HepG2 (cell line): ENCODE results near the gene GSG1. TPM values are rescaled to one million over a fixed set of nuclear protein-coding genes. Genes with fewer than 3 reads are reported as not detected.

Source experiments
- ARHGAP35 ChIP-seq: sonication (generic); formaldehyde crosslinking; IDR thresholded peaks from 2 replicates; pipeline ENCODE4 v1.9.0; 2022; ENCODE audit warnings: mild to moderate bottlenecking, inconsistent platforms, moderate library complexity, missing genetic modification reagents, borderline replicate concordance
- BHLHE40 ChIP-seq: IDR thresholded peaks from 2 replicates; pipeline ENCODE4 v1.6.1; 2011; ENCODE audit warnings: low read length, improper control_type of control experiment
- BRD4 ChIP-seq: sonication (generic); formaldehyde crosslinking; IDR thresholded peaks from 2 replicates; pipeline ENCODE4 v1.4.0; 2020; ENCODE audit warnings: missing genetic modification reagents
- CBFB ChIP-seq: sonication (generic); formaldehyde crosslinking; IDR thresholded peaks from 2 replicates; pipeline ENCODE4 v1.4.0; 2020; ENCODE audit warnings: missing genetic modification reagents
- FOSL1 ChIP-seq: sonication (generic); formaldehyde crosslinking; IDR thresholded peaks from 2 replicates; pipeline ENCODE4 v1.9.0; 2021; ENCODE audit warnings: missing genetic modification reagents, borderline replicate concordance
- GABPB1 ChIP-seq: IDR thresholded peaks from 2 replicates; pipeline ENCODE4 v1.6.1; 2016; ENCODE audit warnings: mild to moderate bottlenecking, missing genetic modification reagents, moderate library complexity, missing compliant biosample characterization
- HHEX ChIP-seq: IDR thresholded peaks from 2 replicates; pipeline ENCODE4 v1.6.1; 2016; ENCODE audit warnings: control low read depth
- HMGA1 ChIP-seq: sonication (generic); formaldehyde crosslinking; conservative IDR thresholded peaks from 2 replicates; pipeline ENCODE4 v1.4.0; 2020; ENCODE audit warnings: missing genetic modification reagents
- ISL2 ChIP-seq: sonication (generic); formaldehyde crosslinking; IDR thresholded peaks from 2 replicates; pipeline ENCODE4 v1.5.0; 2020; ENCODE audit warnings: missing genetic modification reagents
- KDM5A ChIP-seq: fragments of 200-600 bp; sonication (generic); IDR thresholded peaks from 2 replicates; pipeline ENCODE4 v1.7.0; 2018; ENCODE audit warnings: antibody characterized with exemption, mild to moderate bottlenecking, low read length, borderline replicate concordance
- KLF11 ChIP-seq: IDR thresholded peaks from 2 replicates; pipeline ENCODE4 v1.6.1; 2016; ENCODE audit warnings: missing compliant biosample characterization
- MXI1 ChIP-seq: IDR thresholded peaks from 3 replicates; pipeline ENCODE4 v1.6.1; 2012; ENCODE audit warnings: low read depth, low read length, inconsistent platforms, borderline replicate concordance
- ZFP1 ChIP-seq: IDR thresholded peaks from 2 replicates; pipeline ENCODE4 v1.6.1; 2016
- ZGPAT ChIP-seq: IDR thresholded peaks from 2 replicates; pipeline ENCODE4 v1.6.1; 2016; ENCODE audit warnings: mild to moderate bottlenecking
- ZNF782 ChIP-seq: sonication (generic); formaldehyde crosslinking; IDR thresholded peaks from 2 replicates; pipeline ENCODE4 v1.4.0; 2020; ENCODE audit warnings: missing genetic modification reagents, mild to moderate bottlenecking, borderline replicate concordance
- ZSCAN31 ChIP-seq: sonication (generic); formaldehyde crosslinking; IDR thresholded peaks from 2 replicates; pipeline ENCODE4 v1.5.0; 2020; ENCODE audit warnings: low read depth, mild to moderate bottlenecking, missing genetic modification reagents
- polyA plus RNA-seq, 8 experiments: library from polyadenylated mRNA; depleted of rRNA in 3 of 8; stranded (reverse) in 7 of 8; unstranded in 1 of 8; fragments of >200 nt; fragmentation: Illumina TruSeq in 4 of 8; extraction: Trizol in 4 of 8; gene quantifications; 2 replicates each; pipeline versions ENCODE4 v1.2.1 to v1.2.3, GENCODE V29; 2011 to 2016; ENCODE audit warnings: low read depth in 4 of 8, missing spikeins in 1 of 8, mixed read lengths in 1 of 8; ENCODE audit not compliant: insufficient read depth in 1 of 8
- total RNA-seq, 5 experiments: library from RNA; depleted of rRNA; stranded (reverse); fragments of >200 nt; fragmentation: Illumina TruSeq; extraction: Trizol; gene quantifications; 2 replicates each; pipeline ENCODE4 v1.2.3, GENCODE V29; 2016; ENCODE audit warnings: low read depth in 1 of 5
- TF ChIP-seq, protein P1 (sequence below): sonication (generic); IDR thresholded peaks from 2 replicates; pipeline ENCODE4 v1.6.1; 2016; ENCODE audit warnings: low read depth, borderline replicate concordance
- TF ChIP-seq, protein P2 (sequence below), 2 experiments: IDR thresholded peaks; 2 replicates each; pipeline ENCODE4 v1.6.1; 2011 to 2012; ENCODE audit warnings: low read length in 2 of 2, borderline replicate concordance in 1 of 2, low read depth in 1 of 2, mild to moderate bottlenecking in 1 of 2, moderate library complexity in 1 of 2
- TF ChIP-seq, protein P3 (sequence below): IDR thresholded peaks from 2 replicates; pipeline ENCODE4 v1.6.1; 2012; ENCODE audit warnings: low read depth, low read length, improper control_type of control experiment
- TF ChIP-seq, protein P4 (sequence below): sonication (generic); formaldehyde crosslinking; IDR thresholded peaks from 2 replicates; pipeline ENCODE4 v1.4.0; 2020; ENCODE audit warnings: missing genetic modification reagents, mild to moderate bottlenecking, borderline replicate concordance

The GSG1 gene
- total and polyA plus RNA-seq, 2 of the 13 experiments (the other 11 are each of a cell fraction or from before 2014, with no cell fraction given): not detected

DNA sequence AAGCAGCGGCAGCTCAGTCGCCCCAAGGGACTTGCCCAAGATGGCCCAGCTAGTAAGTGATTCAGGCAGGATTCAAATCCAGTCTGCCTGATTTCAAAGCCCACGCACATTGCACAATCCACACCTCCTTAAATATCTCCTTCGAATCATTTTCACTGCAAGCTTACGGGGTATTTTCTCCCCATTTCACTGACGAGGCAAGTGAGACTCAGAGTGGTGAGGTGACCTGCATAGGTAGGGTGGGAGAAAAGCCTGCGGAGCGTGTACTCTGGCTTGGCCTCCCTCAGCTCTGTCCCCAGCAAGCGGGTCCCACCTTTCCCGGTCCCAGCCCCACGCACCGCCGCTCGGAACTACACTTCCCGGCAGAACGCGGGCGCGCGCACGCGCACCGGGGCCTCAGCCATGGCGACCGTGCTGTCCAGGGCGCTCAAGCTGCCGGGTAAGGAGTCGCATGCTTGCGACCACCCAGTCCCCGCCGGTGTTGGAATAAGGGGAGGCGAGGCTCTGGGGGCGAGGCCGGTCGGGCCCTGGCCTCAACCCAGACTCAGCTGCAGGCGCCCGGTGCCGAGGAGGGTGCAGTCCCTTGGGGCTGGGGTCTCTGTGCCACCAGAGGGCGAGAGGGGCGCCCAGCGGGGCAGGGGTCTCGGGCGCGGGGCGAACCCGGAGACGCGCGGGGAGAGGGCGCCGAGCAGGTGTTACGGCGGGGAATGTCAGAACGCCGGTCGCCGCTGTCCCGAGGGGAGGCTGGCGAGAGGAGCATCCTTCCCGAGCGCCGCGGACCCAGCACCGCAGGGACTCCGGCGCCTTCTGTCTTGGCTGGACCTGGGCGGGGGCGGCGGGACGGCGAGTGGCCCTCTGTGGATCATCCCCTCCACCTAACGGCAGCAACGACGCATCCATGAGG is 59.2 kb downstream of the GSG1 start, which contains the start of gene FAM234B (continued):
- TF ChIP-seq ZSCAN31 (CRISPR knock-in tag) (peak; percentile 51; the same call in 1 of the 2 replicates), ZFP1 (CRISPR knock-in tag) (peak; percentile 27; the same call in 1 of the 2 replicates), ZGPAT (CRISPR knock-in tag) (peak; percentile 81; the same call in 1 of the 2 replicates), BRD4 (CRISPR knock-in tag) (no peak), HHEX (CRISPR knock-in tag) (no peak), ARHGAP35 (CRISPR knock-in tag) (no peak; the same call in 1 of the 2 replicates), FOSL1 (CRISPR knock-in tag) (no peak), GABPB1 (CRISPR knock-in tag) (peak; percentile 82; the same call in 1 of the 2 replicates), ZNF782 (CRISPR knock-in tag) (no peak), ISL2 (peak; percentile 60; the same call in 1 of the 2 replicates), KDM5A (peak; percentile 31; the same call in 1 of the 2 replicates), KLF11 (CRISPR knock-in tag) (no peak), HMGA1 (CRISPR knock-in tag) (no peak), MXI1 (peak; percentile 33; the same call in 1 of the 3 replicates), BHLHE40 (no peak), CBFB (no peak)
- TF ChIP-seq, protein P1, sequence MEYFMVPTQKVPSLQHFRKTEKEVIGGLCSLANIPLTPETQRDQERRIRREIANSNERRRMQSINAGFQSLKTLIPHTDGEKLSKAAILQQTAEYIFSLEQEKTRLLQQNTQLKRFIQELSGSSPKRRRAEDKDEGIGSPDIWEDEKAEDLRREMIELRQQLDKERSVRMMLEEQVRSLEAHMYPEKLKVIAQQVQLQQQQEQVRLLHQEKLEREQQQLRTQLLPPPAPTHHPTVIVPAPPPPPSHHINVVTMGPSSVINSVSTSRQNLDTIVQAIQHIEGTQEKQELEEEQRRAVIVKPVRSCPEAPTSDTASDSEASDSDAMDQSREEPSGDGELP: no peak
- TF ChIP-seq, protein P2, sequence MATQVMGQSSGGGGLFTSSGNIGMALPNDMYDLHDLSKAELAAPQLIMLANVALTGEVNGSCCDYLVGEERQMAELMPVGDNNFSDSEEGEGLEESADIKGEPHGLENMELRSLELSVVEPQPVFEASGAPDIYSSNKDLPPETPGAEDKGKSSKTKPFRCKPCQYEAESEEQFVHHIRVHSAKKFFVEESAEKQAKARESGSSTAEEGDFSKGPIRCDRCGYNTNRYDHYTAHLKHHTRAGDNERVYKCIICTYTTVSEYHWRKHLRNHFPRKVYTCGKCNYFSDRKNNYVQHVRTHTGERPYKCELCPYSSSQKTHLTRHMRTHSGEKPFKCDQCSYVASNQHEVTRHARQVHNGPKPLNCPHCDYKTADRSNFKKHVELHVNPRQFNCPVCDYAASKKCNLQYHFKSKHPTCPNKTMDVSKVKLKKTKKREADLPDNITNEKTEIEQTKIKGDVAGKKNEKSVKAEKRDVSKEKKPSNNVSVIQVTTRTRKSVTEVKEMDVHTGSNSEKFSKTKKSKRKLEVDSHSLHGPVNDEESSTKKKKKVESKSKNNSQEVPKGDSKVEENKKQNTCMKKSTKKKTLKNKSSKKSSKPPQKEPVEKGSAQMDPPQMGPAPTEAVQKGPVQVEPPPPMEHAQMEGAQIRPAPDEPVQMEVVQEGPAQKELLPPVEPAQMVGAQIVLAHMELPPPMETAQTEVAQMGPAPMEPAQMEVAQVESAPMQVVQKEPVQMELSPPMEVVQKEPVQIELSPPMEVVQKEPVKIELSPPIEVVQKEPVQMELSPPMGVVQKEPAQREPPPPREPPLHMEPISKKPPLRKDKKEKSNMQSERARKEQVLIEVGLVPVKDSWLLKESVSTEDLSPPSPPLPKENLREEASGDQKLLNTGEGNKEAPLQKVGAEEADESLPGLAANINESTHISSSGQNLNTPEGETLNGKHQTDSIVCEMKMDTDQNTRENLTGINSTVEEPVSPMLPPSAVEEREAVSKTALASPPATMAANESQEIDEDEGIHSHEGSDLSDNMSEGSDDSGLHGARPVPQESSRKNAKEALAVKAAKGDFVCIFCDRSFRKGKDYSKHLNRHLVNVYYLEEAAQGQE (IDR thresholded peaks at IDR 0.05; ENCODE audit: borderline replicate concordance in 1 of 2, low read depth in 1 of 2, low read length in 2 of 2): no peak; a peak in 1 of 4 replicates
- TF ChIP-seq, protein P3, sequence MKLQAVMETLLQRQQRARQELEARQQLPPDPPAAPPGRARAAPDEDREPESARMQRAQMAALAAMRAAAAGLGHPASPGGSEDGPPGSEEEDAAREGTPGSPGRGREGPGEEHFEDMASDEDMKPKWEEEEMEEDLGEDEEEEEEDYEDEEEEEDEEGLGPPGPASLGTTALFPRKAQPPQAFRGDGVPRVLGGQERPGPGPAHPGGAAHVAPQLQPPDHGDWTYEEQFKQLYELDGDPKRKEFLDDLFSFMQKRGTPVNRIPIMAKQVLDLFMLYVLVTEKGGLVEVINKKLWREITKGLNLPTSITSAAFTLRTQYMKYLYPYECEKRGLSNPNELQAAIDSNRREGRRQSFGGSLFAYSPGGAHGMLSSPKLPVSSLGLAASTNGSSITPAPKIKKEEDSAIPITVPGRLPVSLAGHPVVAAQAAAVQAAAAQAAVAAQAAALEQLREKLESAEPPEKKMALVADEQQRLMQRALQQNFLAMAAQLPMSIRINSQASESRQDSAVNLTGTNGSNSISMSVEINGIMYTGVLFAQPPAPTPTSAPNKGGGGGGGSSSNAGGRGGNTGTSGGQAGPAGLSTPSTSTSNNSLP: no peak
- TF ChIP-seq, protein P4, sequence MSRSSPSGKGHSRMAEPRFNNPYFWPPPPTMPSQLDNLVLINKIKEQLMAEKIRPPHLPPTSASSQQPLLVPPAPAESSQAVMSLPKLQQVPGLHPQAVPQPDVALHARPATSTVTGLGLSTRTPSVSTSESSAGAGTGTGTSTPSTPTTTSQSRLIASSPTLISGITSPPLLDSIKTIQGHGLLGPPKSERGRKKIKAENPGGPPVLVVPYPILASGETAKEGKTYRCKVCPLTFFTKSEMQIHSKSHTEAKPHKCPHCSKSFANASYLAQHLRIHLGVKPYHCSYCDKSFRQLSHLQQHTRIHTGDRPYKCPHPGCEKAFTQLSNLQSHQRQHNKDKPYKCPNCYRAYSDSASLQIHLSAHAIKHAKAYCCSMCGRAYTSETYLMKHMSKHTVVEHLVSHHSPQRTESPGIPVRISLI (CRISPR knock-in tag): no peak
